HG02678 (cell line): ENCODE measurements around the gene SLC16A9.
"Not testable (repeated sequence)": the region's sequence is repeated elsewhere in the genome, so short reads cannot be mapped to it uniquely, and the experiment has no call there.

Experiments used
- ATAC-seq: cut with Tn5 transposase; IDR thresholded peaks from one replicate; pipeline ENCODE4 v1.9.1; 2021; ENCODE audit warnings: mild to moderate bottlenecking, moderate library complexity; ENCODE audit not compliant: unreplicated experiment

The SLC16A9 gene

GRCh38 chr10:59678884-59679301 lies 30.8 kb downstream of the SLC16A9 start:
- peak; percentile 81 for ATAC-seq

GRCh38 chr10:59677253-59677831 lies 32.3 kb downstream of the SLC16A9 start:
- ATAC-seq: no peak

GRCh38 chr10:59675812-59676211 lies 33.8 kb downstream of the SLC16A9 start:
- ATAC-seq: no peak

- ATAC-seq: no peak
Observed at GRCh38 chr10:59674215-59674836, 35.3 kb downstream of the SLC16A9 start.

GRCh38 chr10:59672150-59672875 lies 37.3 kb downstream of the SLC16A9 start:
- no peak for ATAC-seq

- ATAC-seq: no peak
Observed at GRCh38 chr10:59670269-59670668, 39.4 kb downstream of the SLC16A9 start.

- ATAC-seq: no peak
Observed at GRCh38 chr10:59668096-59668495, 41.6 kb downstream of the SLC16A9 start.

- no peak for ATAC-seq
Observed at GRCh38 chr10:59666310-59666709, 43.3 kb downstream of the SLC16A9 start.

- not testable (repeated sequence) for ATAC-seq
Observed at GRCh38 chr10:59663213-59663612, 46.4 kb downstream of the SLC16A9 start.

GRCh38 chr10:59657724-59658123 lies 51.9 kb downstream of the SLC16A9 start:
- ATAC-seq: no peak

- no peak for ATAC-seq
Observed at GRCh38 chr10:59655309-59655708, 54.3 kb downstream of the SLC16A9 start.

- no peak for ATAC-seq
Observed at GRCh38 chr10:59654007-59654406, 55.6 kb downstream of the SLC16A9 start.

- ATAC-seq: no peak
Observed at GRCh38 chr10:59651902-59652301, 57.7 kb downstream of the SLC16A9 start.

- ATAC-seq: no peak
Observed at GRCh38 chr10:59649606-59650346, 59.9 kb downstream of the SLC16A9 start.

- no peak for ATAC-seq
Observed at GRCh38 chr10:59648711-59649201, 60.9 kb downstream of the SLC16A9 start.

- ATAC-seq: no peak
Observed at GRCh38 chr10:59644841-59645240, 64.8 kb downstream of the SLC16A9 start.

GRCh38 chr10:59641688-59642087 lies 68.0 kb downstream of the SLC16A9 start:
- not testable (repeated sequence) for ATAC-seq

- ATAC-seq: no peak
Observed at GRCh38 chr10:59635502-59636290, 74.0 kb downstream of the SLC16A9 start.

- no peak for ATAC-seq
Observed at GRCh38 chr10:59634102-59634501, 75.5 kb downstream of the SLC16A9 start.

GRCh38 chr10:59633063-59633462 lies 76.6 kb downstream of the SLC16A9 start:
- no peak for ATAC-seq
